NCI-H345 treated with DMSO at 0.1 percent for 48 hours (cell line): Measurements from ENCODE around the gene PKP3.

Experiments
- DNase-seq: peaks from one replicate; lab custom pipeline; 2025; ENCODE audit not compliant: unreplicated experiment; lab: John Stamatoyannopoulos, UW

The PKP3 gene

DNA sequence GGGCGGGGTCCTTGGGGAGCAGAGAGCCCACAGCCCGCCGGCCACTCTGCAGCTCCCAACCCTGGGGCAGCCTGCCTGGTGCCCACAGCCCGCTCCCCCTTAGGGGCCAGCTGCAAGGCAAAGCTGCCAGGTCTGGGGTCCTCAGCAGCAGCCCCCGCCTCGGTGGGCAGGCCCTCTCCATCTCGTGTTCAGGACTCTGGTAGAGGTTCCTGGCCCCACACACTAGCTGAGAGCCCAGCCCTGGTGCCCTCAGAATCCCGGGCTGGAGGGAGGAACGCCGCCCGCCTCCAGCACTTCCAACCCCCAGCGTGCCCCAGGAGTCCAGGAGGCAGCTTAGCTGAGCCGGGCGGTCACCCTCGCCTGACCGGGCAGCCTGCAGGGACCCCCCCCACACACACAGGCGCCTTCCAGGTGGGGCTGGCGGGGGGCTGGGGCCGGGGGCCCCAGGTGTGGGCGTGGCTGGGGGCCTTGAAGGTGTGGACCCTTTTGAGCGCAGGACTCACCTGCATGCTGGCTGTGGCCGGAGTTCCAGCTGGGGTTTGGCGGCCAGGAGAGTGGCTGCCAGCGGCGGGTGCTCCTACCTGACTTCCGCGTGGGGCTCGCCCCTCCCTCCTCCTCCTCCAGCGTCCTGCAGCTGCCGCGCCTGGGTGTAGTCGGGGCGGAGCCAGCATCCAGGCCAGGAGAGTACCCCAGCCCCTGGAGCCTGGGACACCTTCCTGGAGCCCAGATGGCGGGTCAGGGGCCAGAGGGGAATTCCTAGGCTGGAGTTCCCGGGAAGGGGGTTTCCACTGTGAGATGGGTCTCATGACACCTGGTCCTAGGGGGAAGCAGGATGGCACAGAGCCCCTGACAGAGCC, 47.6 kb downstream of the PKP3 start, which contains the start of gene ANO9:
Gene ANO9 (minus strand): TSS at position 594 of the 857 bp plus-strand sequence. CDS start 85 bp downstream, at position 509.
- DNase-seq: peak; percentile 24

DNA sequence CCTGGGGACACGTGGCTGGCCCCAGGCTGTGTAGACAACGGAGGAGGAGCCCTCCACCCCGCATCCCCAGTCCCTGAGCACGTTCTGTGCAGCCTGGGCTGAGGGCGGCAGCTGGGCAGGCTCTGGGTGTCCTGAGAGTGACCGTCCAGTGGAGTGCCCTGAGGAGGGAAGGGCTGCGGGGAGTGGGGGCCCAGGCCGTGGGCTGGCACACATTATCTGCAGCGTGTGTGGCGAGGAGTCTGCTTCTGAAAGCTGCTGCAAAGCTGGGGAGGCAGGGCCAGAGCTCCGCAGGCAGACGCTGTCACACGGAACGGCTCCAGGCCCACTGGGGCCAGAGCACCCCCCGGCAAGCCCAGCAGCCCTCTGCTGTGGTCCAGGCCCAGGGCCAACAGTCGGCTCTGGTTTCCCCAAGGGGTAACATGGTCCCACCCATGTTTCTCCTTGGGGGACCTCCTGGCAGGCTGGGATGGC, 48.6 kb downstream of the PKP3 start:
- no peak for DNase-seq

DNA sequence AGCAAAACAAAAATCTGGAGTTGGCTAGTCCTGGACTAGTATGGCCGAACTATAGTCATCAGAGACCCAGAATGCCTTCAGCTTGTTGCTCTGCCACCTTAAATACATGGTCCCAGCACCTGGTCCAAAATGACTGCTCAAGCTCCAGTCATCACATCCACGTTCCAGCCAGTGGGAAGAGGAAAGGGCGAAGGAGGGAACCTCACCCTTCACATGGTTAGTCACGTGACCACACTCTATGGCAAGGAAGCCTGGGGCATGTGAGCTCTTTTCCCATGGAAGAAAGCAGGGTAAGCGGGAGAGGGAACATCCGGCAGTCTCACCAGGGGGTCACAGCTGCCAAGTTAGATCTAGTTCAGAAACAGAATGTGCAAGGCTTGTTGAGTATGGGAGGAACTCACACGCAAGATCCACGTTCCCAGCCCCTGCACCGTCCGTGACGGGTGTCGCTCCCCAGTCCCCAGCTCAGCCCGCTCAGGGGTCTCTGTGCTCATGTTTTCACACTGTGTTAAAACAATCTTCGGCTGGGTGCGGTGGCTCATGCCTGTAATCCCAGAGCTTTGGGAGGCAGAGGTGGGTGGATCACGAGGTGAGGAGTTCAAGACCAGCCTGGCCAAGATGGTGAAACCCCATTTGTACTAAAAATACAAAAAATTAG, 49.7 kb downstream of the PKP3 start:
- DNase-seq: peak; percentile 74

DNA sequence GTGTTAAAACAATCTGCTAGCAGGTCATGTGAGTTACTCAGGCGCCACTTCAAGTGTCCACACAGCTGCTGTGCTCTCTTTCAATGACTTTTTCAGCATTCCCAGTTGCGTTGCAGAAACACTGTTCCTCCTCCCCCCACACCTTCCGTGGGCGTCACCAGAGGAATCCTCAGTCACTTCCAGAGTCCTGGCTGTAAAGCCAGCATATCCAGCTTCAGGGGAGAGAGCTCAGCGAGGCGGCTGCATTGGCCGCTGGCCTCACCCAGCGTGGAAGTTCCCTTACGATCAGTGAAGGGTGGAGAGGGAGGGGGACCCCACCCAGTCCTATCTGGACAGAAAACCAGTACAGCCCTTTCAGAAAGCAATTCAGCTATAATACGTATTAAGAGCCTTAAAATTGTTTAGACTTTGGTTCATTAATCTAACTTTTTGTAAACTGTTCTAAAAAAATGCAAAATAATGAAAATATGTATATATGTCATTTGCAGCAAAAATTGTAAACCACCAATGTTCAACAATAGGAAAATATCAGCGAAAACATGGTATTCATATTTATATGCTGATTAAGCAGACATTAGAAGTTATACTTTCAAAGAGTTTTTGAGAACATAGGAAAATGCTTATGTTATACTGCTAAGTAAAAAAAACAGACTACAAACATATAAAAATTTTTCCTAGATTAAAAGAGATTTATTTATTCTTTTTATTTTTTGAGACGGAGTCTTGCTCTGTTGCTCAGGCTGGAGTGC, 50.6 kb downstream of the PKP3 start:
- DNase-seq: peak; percentile 50

DNA sequence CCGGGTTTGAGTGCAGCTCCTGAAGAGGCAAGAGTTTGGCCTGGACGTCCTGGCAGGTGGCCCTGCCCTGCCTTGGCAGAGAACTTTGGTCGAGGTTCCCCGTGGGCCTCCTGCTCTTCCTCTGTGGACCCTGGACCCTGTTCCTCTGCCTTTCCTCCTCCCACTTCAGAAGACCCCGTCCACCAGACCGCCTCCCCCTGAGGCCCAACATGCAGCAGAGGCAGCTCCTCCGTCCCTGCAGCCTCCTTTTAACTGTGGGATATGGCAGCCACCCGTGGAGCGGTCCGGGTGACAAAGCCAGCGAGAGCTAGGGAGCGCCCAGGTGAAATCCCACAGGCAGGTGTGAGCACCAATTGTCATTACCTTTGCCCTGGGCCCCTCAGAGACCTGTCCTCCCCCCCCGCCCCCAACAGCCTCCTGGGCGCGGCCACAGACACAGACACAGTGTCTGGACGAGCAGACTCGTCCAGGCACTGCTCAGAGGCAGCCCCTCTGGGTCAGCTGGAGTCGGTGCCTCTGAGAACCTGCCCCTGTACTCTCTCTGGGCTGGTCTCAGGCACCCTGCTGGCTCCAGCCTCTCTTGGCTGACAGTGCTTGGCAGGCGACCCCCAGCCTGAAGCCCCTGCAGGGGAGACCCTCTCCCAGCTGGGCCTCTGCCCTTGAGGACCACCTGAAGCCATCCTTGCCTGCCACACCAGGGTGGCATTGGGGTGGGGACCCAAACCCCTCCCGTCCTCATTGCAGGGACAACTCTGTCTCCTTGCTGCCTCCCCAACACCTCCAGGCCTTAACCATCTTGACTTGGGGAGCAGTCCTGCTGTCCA, 52.0 kb downstream of the PKP3 start:
- no peak for DNase-seq

DNA sequence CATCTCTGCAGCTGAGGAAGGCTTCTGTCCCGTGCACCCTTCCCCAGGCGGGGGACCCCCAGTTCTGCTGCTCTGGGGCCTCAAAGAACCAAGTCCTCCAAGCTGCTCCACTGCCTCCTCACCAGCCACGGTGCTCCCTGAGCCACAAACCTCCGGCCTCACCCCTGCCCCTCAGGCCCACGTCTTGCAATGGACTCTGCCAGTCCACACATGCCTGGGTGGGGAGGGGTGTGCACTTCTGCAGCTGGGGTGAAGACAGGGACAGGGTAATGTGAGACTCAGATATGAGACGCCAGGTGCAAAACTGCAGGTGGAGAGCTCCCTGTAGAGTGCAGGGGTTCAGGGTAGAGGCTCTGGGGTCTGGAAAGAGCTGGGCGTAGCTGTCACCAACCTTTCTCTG, 52.9 kb downstream of the PKP3 start:
- DNase-seq: peak; percentile 51

DNA sequence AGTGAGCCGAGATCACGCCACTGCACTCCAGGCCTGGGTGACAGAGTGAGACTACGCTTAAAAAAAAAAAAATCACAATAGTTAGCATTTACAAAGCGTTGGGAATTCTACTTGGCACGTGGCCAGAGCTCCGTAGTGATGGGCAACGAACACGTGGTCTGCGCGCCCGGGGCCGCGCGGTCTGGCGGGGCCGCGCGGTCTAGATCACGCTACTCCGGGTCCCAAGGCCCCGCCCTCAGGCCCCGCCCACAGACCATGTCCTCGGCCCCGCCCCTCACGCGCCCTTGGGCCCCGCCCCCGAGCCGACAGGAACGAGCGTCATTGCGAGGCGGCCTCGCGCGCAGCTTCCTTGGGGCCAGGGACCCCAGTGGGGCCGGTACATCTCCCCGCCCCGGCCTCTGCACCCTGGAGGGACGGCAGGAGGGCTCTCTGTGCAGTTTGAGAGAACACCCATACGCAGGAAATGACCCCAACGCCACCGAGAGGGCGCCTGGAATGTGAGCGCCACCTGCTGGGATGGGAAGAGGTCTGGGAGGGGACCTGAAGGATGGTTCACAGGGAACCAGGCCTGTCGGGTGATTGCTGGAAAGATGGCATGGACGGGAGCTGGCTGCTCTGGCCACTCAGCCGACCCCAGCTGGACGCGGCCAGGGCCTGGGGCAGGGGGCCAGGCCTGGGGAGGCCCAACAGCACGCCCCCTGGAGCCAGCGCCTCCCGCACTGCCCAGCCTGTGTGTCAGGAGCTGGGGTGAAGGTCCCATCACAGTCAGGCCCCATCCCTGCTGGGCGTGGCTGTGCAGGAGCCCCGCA, 54.1 kb downstream of the PKP3 start:
- DNase-seq: peak; percentile 87

DNA sequence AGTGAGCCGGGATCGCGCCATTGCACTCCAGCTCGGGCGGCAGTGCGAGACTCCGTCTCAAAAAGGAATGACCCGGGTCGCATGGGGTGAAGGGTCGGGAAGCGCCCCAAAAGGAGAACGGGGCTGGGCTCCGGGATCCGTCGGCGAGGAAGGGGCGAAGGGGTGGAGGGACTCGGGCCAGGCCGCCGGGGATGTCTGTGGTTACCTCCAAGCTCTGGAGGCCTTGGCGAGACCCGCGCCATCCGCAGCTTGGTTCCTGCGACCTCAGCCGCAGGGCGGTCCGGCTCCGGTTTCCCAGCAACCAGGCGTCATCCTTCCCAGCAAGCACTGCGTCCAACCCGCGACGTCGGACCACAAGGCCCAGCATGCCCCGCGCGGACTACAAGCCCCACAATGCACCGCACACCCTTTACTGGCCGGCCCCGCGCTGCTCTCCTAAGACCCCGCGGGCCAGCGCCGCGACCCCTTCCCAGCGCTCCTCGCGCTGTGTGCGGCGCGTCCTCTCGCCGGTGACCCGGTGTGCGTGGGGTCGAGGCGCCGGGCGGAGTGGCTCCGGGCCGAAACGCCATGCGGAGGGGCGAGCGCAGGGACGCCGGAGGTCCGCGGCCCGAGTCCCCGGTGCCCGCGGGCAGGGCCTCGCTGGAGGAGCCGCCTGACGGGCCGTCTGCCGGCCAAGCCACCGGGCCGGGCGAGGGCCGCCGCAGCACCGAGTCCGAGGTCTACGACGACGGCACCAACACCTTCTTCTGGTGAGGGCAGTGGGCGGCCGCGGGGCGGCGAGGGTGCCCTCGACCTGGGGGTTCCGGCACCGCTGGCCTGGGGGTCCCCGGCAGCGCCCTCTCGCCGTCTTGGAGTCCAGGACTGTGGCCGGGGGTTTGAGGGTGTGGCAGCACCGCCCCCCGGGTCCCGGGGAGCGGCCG, 56.1 kb downstream of the PKP3 start, which contains the start of gene PTDSS2:
Gene PTDSS2 (plus strand): TSS at position 391 of the 920 bp plus-strand sequence. CDS start 177 bp downstream, at position 568.
- DNase-seq: peak; percentile 90

DNA sequence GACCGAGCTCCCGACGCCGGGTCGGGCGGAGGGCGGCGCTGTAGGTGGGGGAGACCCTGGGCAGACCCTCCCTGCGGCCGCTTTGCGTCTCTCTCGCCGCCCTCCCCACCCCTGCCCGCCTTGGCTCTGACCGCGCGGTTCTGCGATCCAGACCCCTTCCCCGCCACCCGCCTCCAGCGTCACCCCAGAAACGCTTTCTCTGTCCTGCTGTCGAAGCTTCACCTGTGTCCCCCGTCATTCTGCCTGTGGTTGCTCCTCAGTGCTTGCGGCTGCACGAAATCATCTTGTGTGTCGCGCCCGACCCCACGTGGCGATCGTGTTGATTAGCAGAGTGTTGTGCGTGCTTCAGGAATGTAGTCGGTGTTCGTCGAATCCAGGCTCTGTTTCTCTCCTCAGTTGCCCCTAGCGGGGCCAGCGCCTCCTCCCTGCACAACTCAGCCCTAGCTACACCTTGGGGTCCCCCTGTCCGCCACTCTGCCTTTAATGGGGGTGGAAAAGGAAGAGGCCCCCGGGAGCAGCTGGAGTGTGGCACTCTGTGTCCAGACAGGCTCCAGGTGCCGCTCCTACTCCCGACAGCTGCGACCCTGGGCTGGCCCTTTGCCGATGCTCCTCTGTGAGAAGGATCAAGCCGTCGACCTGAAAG, 56.9 kb downstream of the PKP3 start:
- peak; percentile 24 for DNase-seq

DNA sequence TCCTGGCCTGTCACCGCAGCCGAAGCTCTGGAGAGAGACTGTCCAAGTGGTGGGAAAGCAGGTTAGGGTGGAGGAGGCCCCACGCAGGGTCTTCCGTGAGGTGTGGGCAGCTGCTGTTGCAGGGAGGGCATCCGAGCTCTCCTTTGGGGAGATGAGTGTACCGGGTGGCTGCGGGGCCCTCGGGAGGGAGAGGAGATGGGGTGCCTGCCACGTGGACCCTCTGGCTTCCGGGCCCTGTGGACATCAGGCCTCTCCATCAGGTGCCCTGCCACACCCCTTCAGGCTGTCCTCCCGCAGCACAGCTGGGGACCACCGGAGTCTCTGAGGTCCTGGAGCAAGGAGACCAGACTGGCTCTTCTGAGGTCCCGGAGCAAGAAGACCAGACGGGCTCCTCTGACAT, 57.7 kb downstream of the PKP3 start:
- DNase-seq: no peak

DNA sequence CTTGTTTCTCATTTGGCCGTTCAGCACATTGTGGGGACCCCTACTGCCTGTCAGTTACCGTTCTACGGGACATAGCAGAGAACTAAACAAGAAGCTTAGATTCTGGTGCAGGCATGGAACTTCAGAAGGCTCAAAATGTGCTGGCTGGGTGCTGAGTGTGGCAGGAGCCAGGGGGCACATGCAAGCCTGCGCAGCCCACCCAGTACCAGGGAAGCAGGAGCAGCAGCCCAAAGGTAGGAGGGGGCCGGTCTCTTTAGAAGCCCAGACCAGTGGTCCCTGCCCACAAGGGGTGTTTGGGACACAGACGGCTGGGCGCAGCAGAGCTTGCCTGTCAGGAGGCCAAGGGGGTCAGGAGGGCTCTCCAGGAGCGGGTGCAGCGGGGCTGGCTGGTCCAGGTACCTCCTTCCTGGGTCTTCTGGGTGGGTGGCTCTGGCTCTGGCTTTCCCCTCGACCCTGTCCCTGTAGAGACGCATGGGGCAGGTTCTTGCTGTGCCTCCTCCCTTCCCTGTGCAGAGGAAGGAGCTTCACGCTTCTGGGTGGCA, 58.3 kb downstream of the PKP3 start:
- DNase-seq: no peak

DNA sequence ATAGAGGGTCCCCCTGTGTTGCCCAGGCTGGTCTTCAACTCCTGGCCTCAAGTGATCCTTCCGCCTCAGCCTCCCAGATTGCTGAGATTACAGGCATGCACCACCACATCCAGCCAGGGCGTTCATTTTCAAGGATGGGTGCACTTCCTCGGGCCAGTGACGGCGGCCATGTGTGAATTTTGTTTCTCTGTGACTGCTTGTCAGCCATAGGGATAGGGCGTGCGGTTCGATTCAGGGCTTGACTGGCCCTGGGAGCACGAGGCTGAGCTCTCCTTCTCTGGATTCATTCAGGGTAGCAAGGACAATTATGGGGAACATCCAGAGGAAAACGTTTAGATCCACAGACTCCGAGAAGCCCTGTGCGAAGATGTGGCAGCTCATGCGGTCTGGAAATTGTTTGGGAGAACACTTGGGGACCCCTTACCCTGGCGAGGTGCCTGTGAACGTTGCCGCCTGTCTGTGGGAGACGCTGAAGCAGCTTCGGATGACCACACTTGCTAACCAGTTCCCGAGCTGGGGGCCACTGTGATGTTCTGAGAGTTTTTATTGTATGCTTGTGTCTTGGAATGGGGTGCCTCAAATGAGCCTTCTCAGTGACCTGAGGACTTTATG, 59.0 kb downstream of the PKP3 start:
- no peak for DNase-seq

DNA sequence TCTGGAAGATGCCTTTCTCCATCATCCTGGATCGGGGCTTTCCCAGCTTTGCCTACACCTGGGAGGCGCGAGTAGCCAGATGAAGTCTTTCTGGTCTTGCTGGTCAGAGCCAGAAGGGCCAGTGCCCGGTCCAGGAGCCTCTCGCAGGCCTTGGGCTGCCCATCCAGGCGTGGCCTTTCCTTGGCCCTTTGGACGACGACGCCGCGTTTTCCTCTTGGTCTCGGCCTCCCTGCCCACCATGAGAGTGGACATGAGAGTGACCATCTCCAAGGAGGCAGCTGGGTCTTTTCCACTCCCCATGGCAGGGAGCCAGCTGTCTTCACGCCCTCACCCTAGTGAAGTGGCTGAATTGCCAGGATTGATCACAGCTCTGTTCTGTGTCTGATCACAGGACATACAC, 59.6 kb downstream of the PKP3 start:
- no peak for DNase-seq

DNA sequence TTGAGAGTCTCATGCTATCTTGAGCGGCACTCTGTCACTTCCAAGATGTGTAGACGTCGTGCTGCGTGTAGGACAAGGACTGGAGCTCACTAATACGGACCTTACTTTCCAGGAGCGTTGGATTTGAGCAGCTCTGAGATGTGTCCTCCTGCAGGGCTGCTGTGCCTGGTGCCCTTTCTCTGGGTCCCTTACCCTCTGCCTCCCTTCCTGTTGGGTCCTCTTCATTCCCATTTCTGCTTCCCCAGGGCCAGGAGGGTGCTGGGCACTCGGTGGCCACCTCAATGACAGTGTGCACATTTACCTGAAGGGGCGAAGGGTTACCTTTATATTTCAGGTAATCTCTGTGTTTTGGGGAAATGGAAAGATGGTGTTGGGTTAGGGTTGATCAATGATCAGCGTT, 60.0 kb downstream of the PKP3 start:
- no peak for DNase-seq
